Measurements from ENCODE around the gene TPI1.

DNA sequence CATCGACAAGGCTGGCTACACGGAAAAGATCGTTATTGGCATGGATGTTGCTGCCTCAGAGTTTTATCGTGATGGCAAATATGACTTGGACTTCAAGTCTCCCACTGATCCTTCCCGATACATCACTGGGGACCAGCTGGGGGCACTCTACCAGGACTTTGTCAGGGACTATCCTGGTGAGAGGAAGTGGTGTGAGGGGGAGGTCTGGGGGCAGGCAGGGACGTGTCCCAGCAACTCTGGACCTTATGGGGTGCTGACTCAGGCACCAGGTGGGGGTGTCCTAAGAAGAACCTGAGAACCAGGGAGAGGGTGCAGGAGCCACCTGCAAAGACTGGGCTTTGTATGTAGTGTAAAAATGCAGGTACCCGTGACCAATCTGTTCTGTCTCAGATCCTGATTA lies 52.3 kb downstream of the TPI1 start:
- TF ChIP-seq, protein P1, sequence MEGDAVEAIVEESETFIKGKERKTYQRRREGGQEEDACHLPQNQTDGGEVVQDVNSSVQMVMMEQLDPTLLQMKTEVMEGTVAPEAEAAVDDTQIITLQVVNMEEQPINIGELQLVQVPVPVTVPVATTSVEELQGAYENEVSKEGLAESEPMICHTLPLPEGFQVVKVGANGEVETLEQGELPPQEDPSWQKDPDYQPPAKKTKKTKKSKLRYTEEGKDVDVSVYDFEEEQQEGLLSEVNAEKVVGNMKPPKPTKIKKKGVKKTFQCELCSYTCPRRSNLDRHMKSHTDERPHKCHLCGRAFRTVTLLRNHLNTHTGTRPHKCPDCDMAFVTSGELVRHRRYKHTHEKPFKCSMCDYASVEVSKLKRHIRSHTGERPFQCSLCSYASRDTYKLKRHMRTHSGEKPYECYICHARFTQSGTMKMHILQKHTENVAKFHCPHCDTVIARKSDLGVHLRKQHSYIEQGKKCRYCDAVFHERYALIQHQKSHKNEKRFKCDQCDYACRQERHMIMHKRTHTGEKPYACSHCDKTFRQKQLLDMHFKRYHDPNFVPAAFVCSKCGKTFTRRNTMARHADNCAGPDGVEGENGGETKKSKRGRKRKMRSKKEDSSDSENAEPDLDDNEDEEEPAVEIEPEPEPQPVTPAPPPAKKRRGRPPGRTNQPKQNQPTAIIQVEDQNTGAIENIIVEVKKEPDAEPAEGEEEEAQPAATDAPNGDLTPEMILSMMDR (IDR thresholded peaks at IDR 0.05; ENCODE audit: insufficient read depth, low read depth, low read length) = no peak
- TF ChIP-seq EZH2 (IDR thresholded peaks at IDR 0.05; ENCODE audit: insufficient read depth, low read length) = no peak

All from astrocyte (in vitro differentiated cells and primary cell).